Measurements from ENCODE around the gene ATP10B. TPM values are rescaled to one million over a fixed set of nuclear protein-coding genes. Genes with fewer than 3 reads are reported as not detected.

The ATP10B gene
- total RNA-seq, 1 donor from 2014 or later: not detected

GRCh38 chr5:160769301-160769700 lies 82.7 kb downstream of the ATP10B start:
- H3K27ac Mint-ChIP-seq (ENCODE audit: unreplicated experiment): no peak overlapping the region
- H3K36me3 Mint-ChIP-seq (ENCODE audit: low read depth): no peaks in the 10 kb centered on the region
- H3K9me3 Mint-ChIP-seq (ENCODE audit: low read depth): peaks cover 3% of the 10 kb centered on the region
- no peak for TF ChIP-seq CTCF (IDR thresholded peaks at IDR 0.05)
- no peak overlapping the region for H3K4me3 Mint-ChIP-seq (ENCODE audit: unreplicated experiment)
- peaks cover 12% of the 10 kb centered on the region for H3K27me3 Mint-ChIP-seq (ENCODE audit: low read depth)
- H3K4me1 Mint-ChIP-seq (ENCODE audit: low read depth): no peaks in the 10 kb centered on the region
- DNase-seq (ENCODE audit: low spot score): no peak

GRCh38 chr5:160767062-160767461 lies 84.9 kb downstream of the ATP10B start:
- TF ChIP-seq CTCF (IDR thresholded peaks at IDR 0.05): no peak
- no peak overlapping the region for H3K4me3 Mint-ChIP-seq (ENCODE audit: unreplicated experiment)
- H3K27me3 Mint-ChIP-seq (ENCODE audit: low read depth): peaks cover 10% of the 10 kb centered on the region
- H3K27ac Mint-ChIP-seq (ENCODE audit: unreplicated experiment): no peak overlapping the region
- DNase-seq (ENCODE audit: low spot score): no peak
- H3K4me1 Mint-ChIP-seq (ENCODE audit: low read depth): no peaks in the 10 kb centered on the region
- H3K9me3 Mint-ChIP-seq (ENCODE audit: low read depth): peaks cover 3% of the 10 kb centered on the region
- no peaks in the 10 kb centered on the region for H3K36me3 Mint-ChIP-seq (ENCODE audit: low read depth)

GRCh38 chr5:160760008-160760407 lies 92.0 kb downstream of the ATP10B start:
- Mint-ChIP-seq H3K27ac (ENCODE audit: unreplicated experiment) (no peak overlapping the region), H3K27me3 (ENCODE audit: low read depth) (peaks cover 2% of the 10 kb centered on the region), H3K9me3 (ENCODE audit: low read depth) (peaks cover 5% of the 10 kb centered on the region), H3K4me1 (ENCODE audit: low read depth) (no peaks in the 10 kb centered on the region), H3K36me3 (ENCODE audit: low read depth) (no peaks in the 10 kb centered on the region), H3K4me3 (ENCODE audit: unreplicated experiment) (no peak overlapping the region)
- DNase-seq (ENCODE audit: low spot score): no peak
- no peak for TF ChIP-seq CTCF (IDR thresholded peaks at IDR 0.05)

GRCh38 chr5:160757194-160757593 lies 94.8 kb downstream of the ATP10B start:
- no peak for TF ChIP-seq CTCF (IDR thresholded peaks at IDR 0.05)
- Mint-ChIP-seq H3K4me3 (ENCODE audit: unreplicated experiment) (no peak overlapping the region), H3K27ac (ENCODE audit: unreplicated experiment) (no peak overlapping the region), H3K36me3 (ENCODE audit: low read depth) (no peaks in the 10 kb centered on the region), H3K27me3 (ENCODE audit: low read depth) (peaks cover 2% of the 10 kb centered on the region), H3K9me3 (ENCODE audit: low read depth) (peaks cover 4% of the 10 kb centered on the region), H3K4me1 (ENCODE audit: low read depth) (no peaks in the 10 kb centered on the region)
- DNase-seq (ENCODE audit: low spot score): no peak

- no peaks in the 10 kb centered on the region for H3K9me3 Mint-ChIP-seq (ENCODE audit: low read depth)
- no peaks in the 10 kb centered on the region for H3K4me1 Mint-ChIP-seq (ENCODE audit: low read depth)
- H3K4me3 Mint-ChIP-seq (ENCODE audit: unreplicated experiment): no peak overlapping the region
- H3K36me3 Mint-ChIP-seq (ENCODE audit: low read depth): no peaks in the 10 kb centered on the region
- no peak for TF ChIP-seq CTCF (IDR thresholded peaks at IDR 0.05)
- no peak for DNase-seq (ENCODE audit: low spot score)
- H3K27ac Mint-ChIP-seq (ENCODE audit: unreplicated experiment): no peak overlapping the region
- H3K27me3 Mint-ChIP-seq (ENCODE audit: low read depth): peaks cover 4% of the 10 kb centered on the region
These were observed 100.9 kb downstream of the ATP10B start for GRCh38 chr5:160750938-160751657.

All from chondrocyte (in vitro differentiated cells).